Bronchial epithelial cell (primary cell): ENCODE results near the gene NEURL1B. TPM values are rescaled to one million over a fixed set of nuclear protein-coding genes. Genes with fewer than 3 reads are reported as not detected.
A peak's percentile ranks its signal among the peaks of the same experiment; 100 is the strongest.

ENCODE experiments used
- DNase-seq: peaks from one replicate; pipeline ENCODE4 v3.0.0-alpha.2; 2010; ENCODE audit warnings: low read depth
- FAIRE-seq: peaks from 2 replicates; lab custom pipeline; 2011; peaks lifted over from hg19 to GRCh38; lab: Jason Lieb, UNC
- H3K27me3 ChIP-seq: 2 replicates; pipeline ENCODE4 v1.5.1; 2011; ENCODE audit warnings: low read length; ENCODE audit not compliant: control insufficient read depth, insufficient read depth
- H3K36me3 ChIP-seq: 2 replicates; pipeline ENCODE4 v1.5.1; 2011; ENCODE audit warnings: low read length; ENCODE audit not compliant: control insufficient read depth, insufficient read depth
- H3K4me3 ChIP-seq: 2 replicates; pipeline ENCODE4 v1.5.1; 2011; ENCODE audit warnings: mild to moderate bottlenecking, low read depth, low read length, control low read depth
- total RNA-seq: library from RNA; depleted of rRNA; stranded (reverse); fragments of >200 nt; gene quantifications from 2 replicates; pipeline ENCODE4 v1.2.1, GENCODE V29; 2014
- TF ChIP-seq, protein P1 (sequence below): IDR thresholded peaks from 2 replicates; pipeline ENCODE4 v1.5.1; 2011; ENCODE audit warnings: mild to moderate bottlenecking, moderate library complexity, low read length, control low read depth, inconsistent platforms; ENCODE audit not compliant: insufficient read depth, severe bottlenecking

Gene NEURL1B
- total RNA-seq, 1 donor from 2014 or later, result 4.7 TPM

DNA sequence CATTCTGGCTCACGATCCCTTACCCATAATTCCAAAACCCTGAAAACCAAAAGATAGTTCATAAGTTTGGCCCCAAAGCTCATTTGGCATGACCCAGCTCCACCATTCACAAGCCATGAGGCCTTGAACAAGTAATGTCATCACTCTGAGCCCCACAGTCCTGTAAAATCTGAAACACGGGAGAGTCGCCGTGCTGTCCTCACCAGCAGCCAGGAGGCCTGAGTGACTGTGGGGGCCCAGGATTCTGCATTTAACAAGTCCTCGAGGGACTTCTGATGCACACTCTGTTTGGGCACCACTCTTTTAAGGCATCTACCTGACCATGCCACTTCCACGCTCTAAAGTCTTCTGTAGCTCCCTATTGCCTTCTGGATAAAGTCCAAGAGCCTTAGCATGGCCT, 89.2 kb downstream of the NEURL1B start:
- FAIRE-seq (peak; percentile 68), DNase-seq (no peak)
- H3K27me3 ChIP-seq, result no peaks in the 10 kb centered on the region
- no peak overlapping the region for H3K4me3 ChIP-seq
- TF ChIP-seq, protein P1, sequence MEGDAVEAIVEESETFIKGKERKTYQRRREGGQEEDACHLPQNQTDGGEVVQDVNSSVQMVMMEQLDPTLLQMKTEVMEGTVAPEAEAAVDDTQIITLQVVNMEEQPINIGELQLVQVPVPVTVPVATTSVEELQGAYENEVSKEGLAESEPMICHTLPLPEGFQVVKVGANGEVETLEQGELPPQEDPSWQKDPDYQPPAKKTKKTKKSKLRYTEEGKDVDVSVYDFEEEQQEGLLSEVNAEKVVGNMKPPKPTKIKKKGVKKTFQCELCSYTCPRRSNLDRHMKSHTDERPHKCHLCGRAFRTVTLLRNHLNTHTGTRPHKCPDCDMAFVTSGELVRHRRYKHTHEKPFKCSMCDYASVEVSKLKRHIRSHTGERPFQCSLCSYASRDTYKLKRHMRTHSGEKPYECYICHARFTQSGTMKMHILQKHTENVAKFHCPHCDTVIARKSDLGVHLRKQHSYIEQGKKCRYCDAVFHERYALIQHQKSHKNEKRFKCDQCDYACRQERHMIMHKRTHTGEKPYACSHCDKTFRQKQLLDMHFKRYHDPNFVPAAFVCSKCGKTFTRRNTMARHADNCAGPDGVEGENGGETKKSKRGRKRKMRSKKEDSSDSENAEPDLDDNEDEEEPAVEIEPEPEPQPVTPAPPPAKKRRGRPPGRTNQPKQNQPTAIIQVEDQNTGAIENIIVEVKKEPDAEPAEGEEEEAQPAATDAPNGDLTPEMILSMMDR, result no peak
- H3K36me3 ChIP-seq, result no peaks in the 10 kb centered on the region

DNA sequence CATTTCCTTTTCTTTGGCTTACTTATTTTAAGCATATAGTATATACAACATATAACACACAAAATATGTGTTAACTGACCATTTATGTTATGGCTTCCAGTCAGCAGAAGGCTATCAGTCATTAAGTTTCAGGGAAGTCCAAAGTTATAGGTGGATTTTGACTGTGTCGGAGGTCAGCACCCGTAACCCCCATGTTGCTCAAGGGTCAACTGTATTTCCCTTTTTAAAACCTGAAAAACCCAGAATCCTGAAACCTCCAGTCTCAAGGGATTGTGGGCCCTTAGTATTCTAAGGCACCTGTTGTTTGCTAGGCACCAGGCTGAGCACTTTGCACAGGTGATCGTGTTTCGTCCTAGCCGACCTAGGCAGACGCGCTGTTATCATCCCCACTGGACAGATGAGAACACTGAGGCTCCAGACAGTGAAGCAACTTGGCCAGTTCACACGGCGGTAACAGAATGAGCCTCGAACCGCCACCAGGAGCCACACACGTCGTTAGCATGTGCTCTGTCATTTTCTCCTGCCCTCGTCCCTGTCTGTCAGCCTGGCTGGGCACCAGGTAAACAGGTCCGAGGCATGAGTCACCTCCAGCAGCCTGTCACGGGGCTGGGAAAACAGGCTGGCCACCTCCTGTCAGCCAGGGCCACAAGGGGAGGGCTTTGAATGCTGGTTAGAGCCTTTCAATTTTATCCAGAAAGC, 90.1 kb downstream of the NEURL1B start:
- FAIRE-seq, result peak; percentile 47
- peak; percentile 84 for DNase-seq
- Histone ChIP-seq H3K4me3 (no peak overlapping the region), H3K27me3 (no peaks in the 10 kb centered on the region), H3K36me3 (no peaks in the 10 kb centered on the region)
- TF ChIP-seq, protein P1, result no peak

DNA sequence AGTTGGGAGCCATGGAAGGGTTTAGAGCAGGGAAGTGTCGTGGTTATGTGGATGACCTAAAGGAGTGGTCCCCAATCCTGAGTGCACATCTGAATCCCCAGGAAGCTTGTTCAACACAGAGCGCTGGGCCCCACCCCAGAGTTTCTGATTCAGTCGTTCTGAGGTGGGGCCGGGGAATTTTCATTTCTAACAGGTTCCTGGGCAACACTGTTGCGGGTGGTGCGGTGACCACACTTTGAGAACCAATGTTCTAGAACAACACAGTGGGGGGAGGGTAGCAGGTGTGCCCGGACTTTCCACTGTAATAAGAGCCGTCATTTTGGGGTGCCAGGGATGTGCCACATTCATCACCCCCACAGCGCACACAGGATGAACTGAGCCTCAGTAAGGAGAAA, 90.6 kb downstream of the NEURL1B start:
- Histone ChIP-seq H3K27me3 (no peaks in the 10 kb centered on the region), H3K36me3 (no peaks in the 10 kb centered on the region), H3K4me3 (no peak overlapping the region)
- TF ChIP-seq, protein P1, result no peak
- FAIRE-seq (peak; percentile 60), DNase-seq (no peak)

DNA sequence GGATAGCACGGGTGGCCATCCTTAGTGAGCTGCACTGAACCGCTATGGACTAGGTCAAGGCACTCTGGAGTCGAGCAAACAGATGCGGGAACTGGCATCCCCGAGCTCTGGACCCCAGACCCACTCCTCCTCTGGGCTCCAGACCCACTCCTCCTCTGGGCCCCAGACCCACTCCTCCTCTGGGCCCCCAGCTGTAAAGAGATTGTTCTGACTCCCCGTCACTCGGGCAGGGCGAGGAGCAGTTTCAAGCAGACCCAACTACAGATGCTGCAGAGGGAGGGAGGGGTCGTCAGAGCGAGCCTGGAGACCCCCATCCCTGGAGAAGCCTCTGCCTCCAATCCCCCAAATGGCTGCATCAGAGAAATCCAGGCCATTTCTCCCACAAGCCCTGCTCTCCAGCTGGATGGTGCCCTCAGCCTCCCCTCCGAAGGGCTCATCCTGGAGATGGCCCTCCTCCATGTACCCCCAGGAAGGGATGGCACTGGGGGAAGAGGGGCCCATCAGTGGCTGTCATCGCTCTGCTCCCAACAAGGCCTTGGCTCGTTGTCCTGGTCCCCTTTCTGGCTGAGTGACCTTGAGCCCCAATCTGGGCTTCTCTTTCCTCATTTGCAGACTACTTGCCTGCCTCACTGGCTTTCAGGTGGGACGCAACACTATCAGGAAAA, 91.3 kb downstream of the NEURL1B start:
- DNase-seq (no peak), FAIRE-seq (no peak)
- H3K36me3 ChIP-seq, result no peaks in the 10 kb centered on the region
- no peaks in the 10 kb centered on the region for H3K27me3 ChIP-seq
- no peak overlapping the region for H3K4me3 ChIP-seq
- TF ChIP-seq, protein P1, result no peak

DNA sequence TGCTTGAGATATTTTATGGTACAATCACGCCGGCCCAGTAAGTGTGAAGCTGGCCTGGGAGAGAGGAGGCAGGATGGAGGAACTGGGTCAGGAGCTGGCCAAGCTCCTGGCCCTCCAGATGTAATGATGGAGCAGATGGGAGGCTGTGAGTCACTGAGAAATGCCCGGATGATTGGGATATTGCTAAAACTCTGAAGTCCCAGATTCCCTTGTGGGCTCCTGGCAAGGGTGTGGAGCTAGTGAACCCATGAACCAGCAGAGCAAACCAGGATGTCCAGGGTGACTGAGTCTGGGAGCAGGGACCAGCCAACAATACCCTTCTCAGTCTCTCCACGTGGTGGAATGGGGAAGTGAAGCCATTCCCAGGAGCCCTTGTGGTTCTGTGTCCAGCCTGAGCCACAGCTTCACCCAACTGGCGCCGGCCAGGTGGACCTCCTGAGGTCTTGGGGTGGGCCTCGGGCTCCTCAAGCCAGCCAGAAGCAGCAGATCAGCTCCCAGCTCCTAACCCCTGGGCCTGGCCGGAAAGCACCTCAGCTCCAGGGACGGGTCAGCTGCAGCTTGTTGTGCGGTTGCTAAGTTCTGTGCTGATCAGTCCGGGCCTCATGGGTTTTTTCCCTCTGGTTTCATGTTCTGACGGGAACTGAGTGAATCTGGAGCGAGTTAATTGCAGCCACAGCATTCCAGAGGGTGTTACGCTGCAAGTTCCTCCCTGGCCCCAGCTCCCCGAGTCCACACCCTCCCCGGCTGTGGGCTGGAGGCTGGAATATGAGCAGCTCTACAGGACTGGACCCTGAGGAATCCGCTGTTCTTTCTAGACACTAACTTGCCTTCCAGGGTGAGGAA, 92.3 kb downstream of the NEURL1B start:
- peak; percentile 40 for FAIRE-seq
- TF ChIP-seq, protein P1, result no peak
- H3K4me3 ChIP-seq, result no peak overlapping the region

More for the DNA sequence above, 92.3 kb downstream of the NEURL1B start:
- peak; percentile 100 for DNase-seq
- H3K27me3 ChIP-seq, result no peaks in the 10 kb centered on the region
- H3K36me3 ChIP-seq, result no peaks in the 10 kb centered on the region
